GM21737 (cell line): ENCODE results near the gene PCDH15.

Source experiments
- ATAC-seq: cut with Tn5 transposase; IDR thresholded peaks from one replicate; pipeline ENCODE4 v1.9.1; 2021; ENCODE audit warnings: mild to moderate bottlenecking, moderate library complexity; ENCODE audit not compliant: unreplicated experiment

Gene PCDH15

GRCh38 chr10:54708591-54708990 is 92.4 kb downstream of the PCDH15 start:
- ATAC-seq = no peak

- ATAC-seq = no peak
Measured at GRCh38 chr10:54708021-54708420, 93.0 kb downstream of the PCDH15 start.

DNA sequence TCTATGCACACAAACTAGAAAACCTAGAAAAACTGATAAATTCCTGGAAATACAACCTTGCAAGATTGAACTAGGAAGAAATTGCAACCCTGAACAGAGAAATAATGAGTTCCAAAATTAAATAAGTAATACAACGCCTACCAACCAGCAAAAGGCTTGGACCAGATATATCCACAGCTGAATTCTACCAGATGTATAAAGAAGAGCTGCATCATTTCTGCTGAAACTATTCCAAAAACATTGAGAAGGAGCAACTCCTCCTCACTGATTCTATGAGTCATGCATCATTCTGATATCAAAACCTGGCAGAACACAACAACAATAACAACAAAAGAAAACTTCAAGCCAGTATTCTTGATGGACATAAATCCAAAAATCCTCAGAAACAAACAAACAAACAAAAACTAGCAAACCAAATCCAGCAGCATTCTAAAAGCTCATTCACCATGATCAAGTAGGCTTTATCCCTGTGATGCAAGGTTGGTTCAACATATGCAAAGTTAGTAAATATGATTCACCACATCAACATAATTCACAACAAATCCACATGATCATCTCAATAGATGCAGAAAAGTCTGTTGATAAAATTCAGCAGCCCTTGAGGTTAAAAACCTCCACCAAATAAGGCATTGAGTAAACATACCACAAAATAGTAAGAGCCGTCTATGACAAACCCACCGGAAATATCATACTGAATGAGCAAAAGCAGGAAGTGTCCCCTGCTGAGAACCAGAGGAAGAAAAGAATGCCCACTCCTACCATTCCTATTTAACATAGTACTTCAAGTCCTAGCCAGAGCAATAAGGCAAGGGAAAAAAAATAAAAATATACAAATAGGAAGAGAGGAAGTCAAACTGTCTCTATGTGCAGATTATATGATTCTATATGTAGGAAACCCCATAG is 98.2 kb downstream of the PCDH15 start:
- no peak for ATAC-seq

GRCh38 chr10:54691331-54691730 is 109.7 kb downstream of the PCDH15 start:
- no peak for ATAC-seq

DNA sequence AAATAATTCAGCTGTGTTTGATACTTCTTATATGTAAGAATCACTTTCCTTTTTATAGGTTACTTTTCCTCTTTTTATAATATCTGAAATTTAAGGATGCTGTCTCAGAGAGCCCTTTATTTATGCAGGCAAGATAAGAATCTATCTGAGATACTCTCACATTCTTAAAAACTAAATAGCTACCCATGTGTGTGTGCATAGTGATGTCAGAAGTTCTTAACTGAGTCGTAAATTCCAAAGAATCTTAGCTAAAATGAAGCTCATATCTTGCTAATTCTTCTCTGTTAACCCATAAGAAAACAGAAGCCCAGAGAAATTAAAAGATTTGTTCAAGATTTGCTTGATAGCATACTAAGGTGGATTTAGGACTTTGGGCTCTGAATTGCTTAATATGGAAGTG is 118.5 kb downstream of the PCDH15 start:
- ATAC-seq = no peak

DNA sequence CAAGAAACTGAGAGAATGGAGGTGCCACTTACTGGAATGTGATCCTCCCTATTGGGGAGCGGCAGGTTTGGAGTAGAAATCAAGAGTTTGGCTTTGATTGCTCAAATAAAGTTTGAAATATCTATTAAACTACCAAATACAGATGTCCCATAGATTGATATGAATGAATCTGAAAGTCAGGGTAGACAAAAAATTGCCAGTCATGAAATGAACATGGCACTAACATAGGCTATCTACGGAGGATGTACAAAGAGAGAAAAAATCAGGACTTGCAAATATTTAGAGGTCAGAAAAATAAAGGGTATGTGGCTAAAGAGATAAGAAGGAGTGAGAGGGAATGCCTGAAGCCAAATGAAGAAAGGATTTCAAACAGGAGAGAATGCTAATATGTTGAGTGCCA is 119.9 kb downstream of the PCDH15 start:
- no peak for ATAC-seq

GRCh38 chr10:54667136-54667535 is 133.9 kb downstream of the PCDH15 start:
- ATAC-seq = no peak

DNA sequence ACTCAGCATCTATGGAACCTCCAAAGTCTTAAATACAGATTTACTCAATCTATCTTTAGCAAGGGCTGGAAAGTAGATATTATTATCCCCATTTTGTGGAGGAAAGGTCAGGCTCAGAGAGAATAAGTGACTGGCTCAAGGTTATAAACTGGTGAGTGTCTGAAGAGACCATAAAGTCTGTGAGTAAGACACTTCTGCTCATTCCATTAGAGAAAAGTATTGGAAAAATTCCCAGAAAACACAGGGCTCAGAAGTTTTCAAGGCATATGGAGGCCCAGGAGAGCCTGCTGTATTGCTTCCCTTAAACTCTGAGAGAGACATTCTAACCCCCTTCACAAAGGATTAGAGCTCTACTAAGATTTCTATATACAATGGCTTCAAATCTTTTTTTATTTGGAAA is 134.8 kb downstream of the PCDH15 start:
- no peak for ATAC-seq

- no peak for ATAC-seq
Measured at GRCh38 chr10:54665095-54665494, 135.9 kb downstream of the PCDH15 start.

DNA sequence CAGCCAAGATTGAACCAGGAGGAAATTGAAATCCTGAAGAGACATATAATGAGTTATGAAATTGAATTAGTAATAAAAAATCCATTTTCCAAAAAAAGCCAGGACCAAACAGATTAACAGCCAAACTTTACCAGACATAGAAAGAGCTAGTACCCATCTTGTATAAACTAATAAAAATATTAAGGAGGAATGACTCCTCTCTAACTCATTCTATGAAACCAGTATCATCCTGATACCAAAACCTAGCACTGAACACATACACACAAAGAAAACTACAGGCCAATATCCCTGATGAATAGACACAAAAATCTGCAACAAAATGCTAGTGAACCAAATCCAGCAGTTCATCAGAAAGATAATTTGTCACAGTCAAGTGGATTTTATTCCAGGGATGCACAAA is 140.6 kb downstream of the PCDH15 start:
- no peak for ATAC-seq

- no peak for ATAC-seq
Measured at GRCh38 chr10:54656643-54657042, 144.4 kb downstream of the PCDH15 start.

DNA sequence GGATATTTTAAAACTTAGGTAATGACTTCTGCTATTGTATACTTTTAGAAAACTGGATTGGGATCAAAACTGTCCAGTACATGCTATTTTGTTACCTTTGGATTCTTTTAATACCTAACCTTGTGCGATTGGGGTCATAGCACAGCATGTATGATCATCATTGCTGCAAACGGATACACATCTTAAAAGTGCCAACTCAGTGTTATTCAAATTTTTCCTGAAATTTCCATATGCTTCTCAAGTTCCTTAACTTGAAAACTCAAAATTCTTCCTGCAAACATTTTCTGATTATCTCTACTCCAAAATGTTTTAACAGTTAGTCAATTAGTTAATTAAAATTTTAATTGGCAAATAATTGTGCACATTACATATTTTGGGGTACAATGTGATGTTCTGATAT is 147.5 kb downstream of the PCDH15 start:
- ATAC-seq = no peak

- no peak for ATAC-seq
Measured at GRCh38 chr10:54650547-54650946, 150.5 kb downstream of the PCDH15 start.

DNA sequence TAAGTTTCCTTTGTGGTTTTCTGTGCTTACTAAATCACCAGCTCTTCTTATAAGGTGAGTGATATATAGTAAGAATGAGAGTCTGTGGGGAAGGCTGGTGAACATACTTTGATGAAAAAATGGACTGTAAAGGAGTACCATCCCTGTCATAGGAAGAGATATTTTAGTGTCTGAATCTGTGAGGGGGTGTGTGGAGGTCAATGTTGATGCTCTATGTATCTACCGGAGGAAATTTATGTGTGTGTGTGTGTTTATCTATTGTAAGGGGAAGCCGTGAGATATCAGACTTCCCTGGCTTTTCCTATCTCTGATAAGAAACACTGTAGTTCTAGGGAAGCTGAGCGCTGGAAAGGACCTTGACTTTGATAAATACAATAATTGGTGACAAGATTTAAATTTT is 179.0 kb downstream of the PCDH15 start:
- no peak for ATAC-seq

GRCh38 chr10:54620352-54620751 is 180.7 kb downstream of the PCDH15 start:
- no peak for ATAC-seq

DNA sequence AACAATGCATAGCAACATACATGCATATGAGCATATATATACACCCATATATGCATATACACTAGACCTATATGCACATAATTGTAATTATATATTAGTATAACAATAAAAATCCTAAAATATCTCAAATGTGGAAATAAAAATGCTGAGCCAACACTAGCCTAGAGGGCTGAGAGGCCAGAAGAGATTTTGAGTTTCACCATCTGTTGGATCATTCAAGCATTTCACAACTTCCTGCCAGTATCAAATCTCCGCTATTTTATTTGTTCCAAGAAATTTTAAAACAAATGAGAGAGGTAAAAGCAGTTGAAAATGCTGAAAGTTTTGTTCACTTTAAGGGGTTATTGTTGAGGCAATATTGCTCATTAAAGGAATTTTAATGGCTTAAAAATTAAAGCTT is 187.0 kb downstream of the PCDH15 start:
- no peak for ATAC-seq

- no peak for ATAC-seq
Measured at GRCh38 chr10:54613162-54613561, 187.9 kb downstream of the PCDH15 start.

- ATAC-seq = no peak
Measured at GRCh38 chr10:54609423-54609822, 191.6 kb downstream of the PCDH15 start.

DNA sequence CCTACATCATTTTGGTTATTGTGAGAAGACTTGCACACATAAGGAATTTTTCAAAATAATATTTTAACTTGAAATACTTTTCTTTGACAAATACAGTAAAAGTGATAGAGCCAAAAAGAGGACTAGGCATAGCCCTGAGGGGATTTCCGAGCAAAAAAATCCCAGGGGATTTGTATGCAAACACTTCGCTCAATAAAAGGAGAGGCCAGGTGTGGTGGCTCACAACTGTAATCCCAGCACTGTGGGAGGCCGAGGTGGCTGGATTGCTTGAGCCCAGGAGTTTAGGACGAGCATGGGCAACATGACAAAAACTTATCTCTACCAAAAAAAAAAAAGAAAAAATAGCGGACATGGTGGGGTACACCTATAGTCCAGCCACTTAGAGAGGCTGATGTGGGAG is 193.0 kb downstream of the PCDH15 start:
- no peak for ATAC-seq

GRCh38 chr10:54594289-54594688 is 206.7 kb downstream of the PCDH15 start:
- no peak for ATAC-seq

DNA sequence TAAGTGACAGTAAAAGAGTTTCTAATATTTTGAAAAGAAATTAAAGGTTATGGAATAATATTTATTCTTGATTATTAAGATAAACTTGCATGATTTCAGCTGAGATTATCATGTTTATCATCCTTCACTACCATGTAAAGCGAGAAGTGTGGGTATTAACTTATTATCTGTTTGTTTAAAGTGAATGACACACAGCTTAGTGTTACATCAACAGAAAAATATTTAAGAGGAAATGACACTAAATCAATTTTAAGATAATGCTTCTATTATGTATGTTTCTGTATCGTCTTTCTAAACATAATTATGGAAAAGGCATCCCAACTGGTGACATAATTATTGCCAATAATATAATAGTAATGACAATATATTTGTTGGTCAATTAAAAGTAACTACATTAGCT is 213.1 kb downstream of the PCDH15 start:
- no peak for ATAC-seq

DNA sequence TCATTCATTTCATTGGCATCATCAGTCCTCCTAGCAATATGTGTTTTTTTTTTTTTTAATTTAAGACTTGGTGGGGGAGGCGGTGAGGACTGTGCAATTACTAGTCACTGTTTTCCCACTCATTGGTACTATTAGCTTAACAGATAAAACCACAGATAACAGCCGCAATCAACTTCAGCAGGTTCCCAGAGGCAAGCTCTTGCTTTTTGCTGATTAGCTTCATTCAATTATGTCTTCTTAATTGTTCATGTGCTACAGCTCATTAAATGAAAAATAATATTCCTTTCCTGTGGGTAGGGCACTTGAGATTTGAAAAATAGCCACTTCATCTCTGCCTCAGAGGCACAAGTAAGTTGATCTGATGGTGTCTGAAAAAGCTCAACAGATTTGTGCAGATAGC is 215.5 kb downstream of the PCDH15 start:
- no peak for ATAC-seq

DNA sequence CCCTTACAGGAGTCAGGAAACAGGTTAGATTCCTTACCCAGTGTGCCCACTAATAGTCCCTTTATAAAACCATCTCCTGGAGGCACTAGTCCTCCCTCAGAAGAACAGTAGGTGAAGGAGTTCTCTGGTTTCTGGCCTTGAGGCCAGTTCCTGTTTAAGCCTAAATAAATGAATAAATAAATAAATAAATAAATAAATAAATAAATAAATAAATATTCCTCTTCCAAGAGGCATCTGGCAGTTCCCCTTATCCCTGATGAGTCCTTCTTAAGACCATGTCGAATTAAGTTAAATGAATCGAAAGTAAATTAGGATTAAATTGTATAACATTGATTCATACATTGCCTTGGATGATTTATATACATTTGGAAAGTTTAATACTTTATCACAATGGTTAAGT is 223.3 kb downstream of the PCDH15 start:
- ATAC-seq = no peak
